ENCODE measurements around the gene RUBCNL. TPM values are rescaled to one million over a fixed set of nuclear protein-coding genes. Genes with fewer than 3 reads are reported as not detected.

RUBCNL gene
- total and polyA plus RNA-seq, 4 donors, result 0.36 to 4.2 (median 0.96) TPM

- TF ChIP-seq RXRA (IDR thresholded peaks at IDR 0.05) (no peak), HNF4A (conservative IDR thresholded peaks at IDR 0.05) (no peak)
These were observed 17.4 kb downstream of the RUBCNL start (continued) for GRCh38 chr13:46369506-46370277.

- H3K9ac ChIP-seq (ENCODE audit: low read depth in 1 of 2, low read length in 2 of 2), result no peak overlapping the region
- H3K27me3 ChIP-seq (ENCODE audit: control insufficient read depth in 4 of 4, insufficient read depth in 4 of 4, low read length in 3 of 4), result peaks cover 0 to 7% (median 0%) of the 10 kb centered on the region in 4 donors
- WGBS, result 81% methylated on average over 3 of the region's 3 CpGs
- no peak for DNase-seq (ENCODE audit: low spot score)
- no peak overlapping the region for H3K27ac ChIP-seq (ENCODE audit: low read depth in 1 of 2, low read length in 2 of 2)
- no peaks in the 10 kb centered on the region for H3K36me3 ChIP-seq (ENCODE audit: control insufficient read depth in 4 of 4, insufficient read depth in 3 of 4, low read depth in 1 of 4, low read length in 3 of 4)
- H3K4me3 ChIP-seq (ENCODE audit: low read depth in 1 of 3, low read length in 3 of 3), result no peak overlapping the region
- no peaks in the 10 kb centered on the region for H3K9me3 ChIP-seq (ENCODE audit: control insufficient read depth in 4 of 4, low read length in 3 of 4)
- H3K4me1 ChIP-seq (ENCODE audit: control insufficient read depth in 4 of 4, insufficient read depth in 4 of 4, low read length in 3 of 4), result no peaks in the 10 kb centered on the region
- TF ChIP-seq REST (IDR thresholded peaks at IDR 0.05) (no peak), JUND (IDR thresholded peaks at IDR 0.05) (no peak), HNF4A (conservative IDR thresholded peaks at IDR 0.05) (no peak)
These were observed 19.3 kb downstream of the RUBCNL start for GRCh38 chr13:46367617-46368327.

GRCh38 chr13:46361276-46361934 is 25.6 kb downstream of the RUBCNL start:
- H3K36me3 ChIP-seq (ENCODE audit: control insufficient read depth in 4 of 4, insufficient read depth in 3 of 4, low read depth in 1 of 4, low read length in 3 of 4), result no peaks in the 10 kb centered on the region
- no peak overlapping the region for H3K9ac ChIP-seq (ENCODE audit: low read depth in 1 of 2, low read length in 2 of 2)
- 88% methylated on average over 7 of the region's 7 CpGs for WGBS
- H3K9me3 ChIP-seq (ENCODE audit: control insufficient read depth in 4 of 4, low read length in 3 of 4), result no peaks in the 10 kb centered on the region
- no peak for DNase-seq (ENCODE audit: low spot score)
- no peaks in the 10 kb centered on the region for H3K4me1 ChIP-seq (ENCODE audit: control insufficient read depth in 4 of 4, insufficient read depth in 4 of 4, low read length in 3 of 4)
- H3K4me3 ChIP-seq (ENCODE audit: low read depth in 1 of 3, low read length in 3 of 3), result no peak overlapping the region
- H3K27ac ChIP-seq (ENCODE audit: low read depth in 1 of 2, low read length in 2 of 2), result no peak overlapping the region
- H3K27me3 ChIP-seq (ENCODE audit: control insufficient read depth in 4 of 4, insufficient read depth in 4 of 4, low read length in 3 of 4), result peaks cover 0 to 3% (median 0%) of the 10 kb centered on the region in 4 donors
- TF ChIP-seq REST (IDR thresholded peaks at IDR 0.05) (no peak), EGR1 (IDR thresholded peaks at IDR 0.05; ENCODE audit: low read depth in 2 of 2) (no peak), SP1 (IDR thresholded peaks at IDR 0.05) (no peak), GABPA (IDR thresholded peaks at IDR 0.05 in 1 of 2, conservative IDR thresholded peaks at IDR 0.05 in 1 of 2) (no peak), FOXA2 (IDR thresholded peaks at IDR 0.05) (no peak), NR2F2 (IDR thresholded peaks at IDR 0.05) (no peak), RXRA (IDR thresholded peaks at IDR 0.05) (no peak), TAF1 (conservative IDR thresholded peaks at IDR 0.05) (no peak), HNF4G (IDR thresholded peaks at IDR 0.05) (no peak), JUND (IDR thresholded peaks at IDR 0.05) (no peak)

Measured in liver (tissue), 9 donors.